Activated CD4-positive, alpha-beta T cell treated with anti-CD3 and anti-CD28 coated beads for 24 hours (primary cell): Measurements from ENCODE around the gene CYGB.

Experiments used
- DNase-seq, 2 donors: peaks; one replicate each; pipeline ENCODE4 v3.0.0-alpha.2; 2020; ENCODE audit warnings: low read depth in 2 of 2

Gene CYGB

GRCh38 chr17:76501018-76501826, 36.3 kb downstream of the CYGB start, which contains the start of gene RHBDF2:
Gene RHBDF2, minus strand, starts transcription at chr17:76501423. Its CDS starts 19,899 bp downstream, at chr17:76481524.
- peak; percentile 96 to 98 for DNase-seq

DNA sequence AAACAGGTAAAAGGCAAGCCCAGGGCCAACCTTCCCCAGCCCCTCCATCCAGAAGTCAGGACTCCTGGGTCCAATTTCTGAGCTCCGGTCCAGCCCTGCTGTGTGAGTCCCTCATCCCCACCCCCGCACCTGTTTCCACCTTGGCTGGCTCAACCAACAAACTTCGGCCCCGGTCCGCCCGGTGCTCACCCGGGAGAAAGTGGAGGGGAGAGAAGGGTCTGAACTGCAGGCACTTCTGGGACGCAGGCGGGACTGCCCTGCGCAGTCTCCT, 36.8 kb downstream of the CYGB start:
- DNase-seq: no peak

DNA sequence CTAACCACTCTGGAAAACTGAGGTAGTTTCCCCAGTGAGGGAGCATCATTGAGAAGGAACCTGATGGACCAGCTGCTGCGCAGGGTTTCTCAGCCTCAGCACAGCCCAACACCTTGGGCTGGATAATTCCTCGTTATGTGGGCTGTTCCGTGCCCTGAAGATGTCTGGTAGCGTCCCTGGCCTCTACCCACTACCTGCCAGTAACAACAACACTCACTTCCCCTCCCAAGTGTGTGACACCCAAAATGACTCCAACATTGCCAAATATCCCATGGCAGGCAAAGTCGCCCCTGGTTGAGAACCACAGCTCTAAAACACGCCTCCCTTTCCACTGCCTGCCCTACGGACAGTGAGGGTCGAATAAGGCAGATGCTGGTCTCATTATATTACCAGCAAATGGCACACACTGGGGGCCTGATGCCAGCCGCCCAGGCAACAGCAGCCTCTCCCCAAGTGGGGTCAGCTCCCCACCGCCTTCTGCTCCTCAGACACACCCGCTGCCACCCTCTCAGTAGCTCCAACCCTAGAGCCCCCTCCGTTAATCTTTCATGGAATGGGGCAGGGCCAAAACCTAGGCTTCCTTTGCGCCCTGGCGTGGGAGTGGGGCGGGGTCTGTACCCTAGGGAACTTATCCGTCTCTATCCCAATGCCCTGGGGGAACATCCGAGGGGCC, 37.3 kb downstream of the CYGB start:
- DNase-seq: no peak

GRCh38 chr17:76499267-76499667, 38.2 kb downstream of the CYGB start:
- no peak for DNase-seq

- no peak for DNase-seq
Measured at GRCh38 chr17:76498876-76499251, 38.6 kb downstream of the CYGB start.

- no peak for DNase-seq
Measured at GRCh38 chr17:76497979-76498875, 39.3 kb downstream of the CYGB start.

- no peak for DNase-seq
Measured at GRCh38 chr17:76497699-76497978, 39.9 kb downstream of the CYGB start.

GRCh38 chr17:76496464-76496863, 41.0 kb downstream of the CYGB start:
- DNase-seq: no peak

DNA sequence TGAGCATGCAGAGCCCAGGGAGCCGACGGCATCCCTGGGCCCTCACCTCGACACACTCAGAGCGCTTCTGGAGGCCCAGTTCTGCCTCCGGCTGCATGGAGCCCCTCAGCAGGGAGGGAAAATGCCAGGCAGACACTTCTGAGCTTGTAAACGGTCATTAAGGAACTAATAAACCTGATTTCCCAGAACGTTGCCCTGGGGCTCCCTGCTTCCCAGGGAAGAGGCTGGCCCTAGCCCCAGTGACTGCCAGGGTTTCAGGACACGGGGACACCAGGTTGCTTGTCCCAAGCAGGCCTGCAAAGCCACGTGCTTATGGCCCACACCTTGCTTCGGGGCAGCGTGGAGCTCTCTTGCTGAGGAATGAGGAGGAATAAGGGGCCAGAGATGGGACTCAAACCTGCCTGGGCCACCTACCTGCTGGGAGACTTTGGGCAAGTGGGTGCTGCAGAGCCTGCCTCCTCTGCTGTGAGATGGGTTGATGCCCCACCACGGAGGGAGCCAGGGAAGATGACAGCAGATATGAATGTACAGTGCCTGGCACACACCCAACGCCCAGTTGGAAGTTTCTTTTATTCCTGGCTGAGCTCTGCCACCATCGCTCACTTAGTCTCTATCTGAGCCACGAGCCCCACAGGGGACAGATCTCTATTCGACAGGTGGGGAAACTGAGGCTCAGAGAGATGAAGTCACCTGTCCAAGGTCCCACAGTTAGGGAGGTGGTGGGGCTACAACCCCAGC, 41.7 kb downstream of the CYGB start:
- DNase-seq: no peak

DNA sequence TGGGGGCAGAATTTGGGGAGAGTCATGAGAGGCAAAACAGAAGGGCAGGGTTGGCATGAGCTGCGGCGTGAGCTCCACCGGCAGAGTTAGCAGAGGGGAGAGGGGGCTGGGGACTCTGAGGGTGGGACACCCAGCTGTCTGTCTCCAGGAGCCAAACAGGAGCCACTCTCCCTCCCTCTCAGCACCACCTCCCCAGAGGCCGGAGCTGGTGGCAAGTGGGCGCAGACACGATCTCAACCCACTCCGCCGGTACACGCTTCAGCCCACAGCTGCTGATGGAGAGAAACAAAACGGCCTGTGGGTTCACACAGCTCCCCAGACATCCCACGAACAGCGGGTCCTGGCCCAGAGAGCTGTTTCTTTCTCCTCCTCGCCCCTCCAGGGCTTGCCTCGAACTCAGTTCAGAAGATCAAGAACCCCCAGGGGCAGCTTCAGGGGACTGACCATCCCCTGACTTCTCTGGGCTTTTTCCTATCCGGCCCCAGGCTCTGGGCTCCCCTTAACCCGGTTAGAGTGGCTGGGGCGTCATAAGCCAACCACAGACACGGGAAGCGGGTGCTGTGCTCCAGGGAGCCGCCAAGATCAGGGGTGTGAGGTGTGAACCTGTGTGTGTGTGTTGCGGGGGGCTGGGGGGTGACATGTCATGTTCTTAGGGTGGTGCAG, 43.9 kb downstream of the CYGB start:
- DNase-seq: no peak

GRCh38 chr17:76492989-76493501, 44.5 kb downstream of the CYGB start:
- DNase-seq: peak in 1 of 2 donors; percentile 36

- DNase-seq: no peak
Measured at GRCh38 chr17:76492123-76492988, 45.2 kb downstream of the CYGB start.

DNA sequence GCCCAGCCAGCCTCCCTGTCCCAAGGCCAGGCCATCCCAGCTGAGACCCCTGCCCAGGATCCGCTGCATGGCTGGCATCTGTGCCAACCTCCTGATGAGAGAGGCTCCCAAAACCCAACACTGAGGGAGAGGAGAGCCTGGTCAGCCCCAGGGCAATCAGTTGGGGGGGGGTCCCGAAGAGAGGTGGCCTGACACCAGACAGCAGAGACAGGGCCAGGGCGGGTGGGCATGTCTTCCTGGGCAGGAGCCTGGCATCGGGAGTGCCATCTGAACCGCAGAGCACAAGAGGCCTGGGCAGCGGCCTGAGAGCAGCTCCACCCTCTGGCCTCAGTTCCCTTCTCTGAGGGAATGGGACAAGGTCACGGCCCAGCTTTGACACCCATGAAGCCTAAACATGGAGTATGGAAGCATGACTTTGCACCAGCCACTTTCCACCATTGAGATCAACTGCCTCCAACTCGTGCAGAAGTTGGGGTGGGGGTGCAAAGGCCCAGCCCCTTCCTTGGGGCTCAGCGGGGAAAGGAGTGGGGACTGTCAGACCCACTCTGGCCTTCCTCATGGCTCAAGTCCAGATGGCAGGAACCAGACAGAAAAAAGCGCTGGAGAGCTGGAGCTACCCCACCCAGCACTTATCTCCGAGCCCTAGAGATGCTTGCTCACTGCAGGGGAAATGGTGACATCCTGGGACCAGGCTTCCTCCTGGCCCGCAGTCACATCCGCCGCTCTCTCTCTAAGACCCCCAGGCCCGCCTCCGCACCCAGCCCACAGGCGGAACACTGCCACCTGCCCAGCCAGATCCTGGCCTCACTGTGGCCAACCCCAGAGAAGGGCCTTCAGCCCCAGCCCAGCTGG, 46.0 kb downstream of the CYGB start:
- no peak for DNase-seq

DNA sequence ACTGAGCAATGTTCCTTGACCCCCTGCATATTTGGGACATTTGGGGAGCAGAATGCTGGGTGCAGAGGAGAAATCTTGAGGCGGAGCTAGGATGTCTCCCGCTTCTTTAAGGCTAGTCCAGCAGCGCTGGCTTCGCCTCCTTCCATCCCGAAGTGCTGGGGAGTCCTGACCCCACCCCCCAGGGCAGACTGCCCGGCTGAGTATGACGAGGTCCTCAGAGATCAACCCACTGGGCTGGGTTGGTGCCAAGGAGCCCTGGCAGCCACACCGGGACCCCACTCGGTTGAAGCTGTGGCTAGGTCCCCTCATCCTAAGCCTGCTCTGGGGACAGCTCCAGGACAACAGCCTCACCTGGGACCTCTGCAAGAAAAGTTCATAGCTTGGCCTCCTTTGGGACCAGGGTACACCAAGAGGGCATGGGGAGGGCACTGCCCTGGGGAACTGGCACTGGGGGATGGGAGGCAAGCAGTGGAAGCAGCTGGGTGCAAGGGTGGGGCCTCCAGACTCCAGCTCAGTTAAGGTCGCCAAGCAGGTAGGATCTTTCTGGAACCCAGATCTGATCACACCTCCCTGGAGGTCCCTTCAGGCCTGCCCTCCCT, 47.3 kb downstream of the CYGB start:
- DNase-seq: no peak

- no peak for DNase-seq
Measured at GRCh38 chr17:76487451-76488192, 49.9 kb downstream of the CYGB start.

GRCh38 chr17:76485569-76485968, 51.9 kb downstream of the CYGB start:
- DNase-seq: no peak

DNA sequence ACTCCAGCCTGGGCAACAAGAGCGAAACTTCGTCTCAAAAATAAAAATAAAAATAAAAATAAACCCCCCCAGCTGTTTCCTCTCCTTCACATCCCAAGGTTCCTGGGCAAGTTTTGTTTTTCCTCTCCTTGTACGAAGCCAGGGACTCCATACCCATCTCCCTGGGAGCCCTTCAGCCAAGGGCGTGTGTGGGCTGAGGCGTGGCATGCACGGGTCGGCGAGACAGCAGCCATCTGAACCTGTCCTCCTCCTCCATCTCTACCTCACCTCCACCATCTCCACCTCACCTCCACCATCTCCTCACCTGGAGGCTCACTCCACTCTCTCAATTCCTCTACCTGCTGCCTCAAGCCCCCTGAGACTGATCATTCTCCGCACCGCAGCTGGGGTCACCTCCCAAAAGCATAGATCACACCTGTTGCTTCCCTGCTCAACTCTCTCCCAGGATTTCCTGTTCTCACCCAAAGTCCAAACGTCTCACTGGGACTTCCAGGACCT, 53.2 kb downstream of the CYGB start:
- DNase-seq: no peak

DNA sequence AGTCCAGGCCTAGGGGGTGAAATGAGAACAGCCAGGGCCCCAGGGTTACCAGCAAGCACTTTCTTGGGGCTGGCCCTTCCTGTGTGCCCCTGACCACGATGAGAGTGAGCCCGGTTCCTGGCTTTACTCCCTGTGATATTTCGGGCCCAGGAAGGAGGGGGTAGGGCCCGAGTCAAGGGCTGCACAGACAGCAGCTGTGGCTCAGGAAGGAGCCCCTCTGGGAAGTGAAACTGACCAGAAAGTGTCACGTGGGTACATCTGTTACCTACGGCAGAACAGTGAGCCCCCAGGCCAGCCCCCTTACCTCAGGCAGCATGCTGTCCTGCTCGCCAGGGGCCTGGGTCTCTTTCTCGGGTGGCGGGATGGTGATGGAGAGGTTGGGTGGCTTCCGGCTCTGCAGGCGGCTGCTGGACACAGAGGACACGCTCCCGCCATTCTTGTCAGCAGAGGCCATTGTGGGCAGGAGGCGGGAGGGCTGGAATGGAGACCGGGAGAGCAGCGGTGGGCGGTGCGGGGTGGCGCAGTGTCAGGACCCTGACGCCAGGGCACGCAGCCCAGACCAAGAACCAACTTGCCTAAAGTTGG, 56.3 kb downstream of the CYGB start:
- no peak for DNase-seq
